A549 (cell line): ENCODE measurements around the gene LGR4. TPM values are rescaled to one million over a fixed set of nuclear protein-coding genes. Genes with fewer than 3 reads are reported as not detected.

ENCODE experiments used
- ATAC-seq, 2 experiments: fragments of 200-7000 bp in 1 of 2; fragments of >200 bp in 1 of 2; cut with Nextera tagmentation in 1 of 2; cut with Tn5 transposase in 1 of 2; 3 replicates each; pipeline versions ENCODE4 v1.8.0 to v1.9.1; 2018 to 2020; ENCODE audit warnings: mild to moderate bottlenecking in 1 of 2, moderate library complexity in 1 of 2
- CTCF ChIA-PET: fragments of 300-600 bp; sonication (Branson Sonifier 250); formaldehyde crosslinking; extraction: SDS; loops from one replicate; lab custom pipeline; 2021; ENCODE audit warnings: antibody characterized with exemption, inconsistent platforms; lab: Yijun Ruan, JAX
- POLR2A ChIA-PET: fragments of 350-600 bp; formaldehyde crosslinking; extraction: SDS; loops from one replicate; lab custom pipeline; 2021; ENCODE audit warnings: antibody characterized with exemption, inconsistent platforms; lab: Yijun Ruan, JAX
- DNase-seq, 2 experiments: peaks; one replicate each; pipeline versions ENCODE4 v3.0.0 to v3.0.0-alpha.2; 2011 to 2016; ENCODE audit warnings: low read depth in 1 of 2, low spot score in 1 of 2
- FAIRE-seq: peaks from 2 replicates; lab custom pipeline; 2011; peaks lifted over from hg19 to GRCh38; lab: Jason Lieb, UNC
- H3K27ac ChIP-seq, 2 experiments: fragments of >200 bp; sonication (Bioruptor Twin); formaldehyde crosslinking; 3 replicates each; pipeline ENCODE4 v1.5.1; 2016 to 2017
- H3K4me1 ChIP-seq: fragments of >200 bp; sonication (Bioruptor Twin); formaldehyde crosslinking; 3 replicates; pipeline ENCODE4 v1.6.1; 2016
- H3K4me2 ChIP-seq: fragments of >200 bp; sonication (Bioruptor Twin); formaldehyde crosslinking; 3 replicates; pipeline ENCODE4 v1.6.1; 2016
- H3K4me3 ChIP-seq: fragments of >200 bp; sonication (Bioruptor Twin); formaldehyde crosslinking; 3 replicates; pipeline ENCODE4 v1.5.1; 2016
- H3K9me3 ChIP-seq: fragments of >200 bp; sonication (Bioruptor Twin); formaldehyde crosslinking; 3 replicates; pipeline ENCODE4 v1.6.1; 2016
- BCL3 ChIP-seq: fragments of >200 bp; sonication (Bioruptor Twin); formaldehyde crosslinking; IDR thresholded peaks from 3 replicates; pipeline ENCODE4 v1.6.1; 2016
- CHD2 ChIP-seq: fragments of 150-350 bp; IDR thresholded peaks from 2 replicates; pipeline ENCODE4 v1.6.1; 2014; ENCODE audit warnings: low read length; ENCODE audit not compliant: partially characterized antibody
- CTCF ChIP-seq: fragments of >200 bp; sonication (Bioruptor Twin); formaldehyde crosslinking; IDR thresholded peaks from 3 replicates; pipeline ENCODE4 v1.5.1; 2016
- EP300 ChIP-seq, 2 experiments: fragments of >200 bp; sonication (Bioruptor Twin); formaldehyde crosslinking; IDR thresholded peaks; 2 replicates in 1 of 2; 3 replicates in 1 of 2; pipeline ENCODE4 v1.6.1; 2016 to 2017
- FOSL2 ChIP-seq, 2 experiments: fragments of 450-650 bp in 1 of 2; fragments of >200 bp in 1 of 2; sonication (Bioruptor Twin) in 1 of 2; formaldehyde crosslinking; IDR thresholded peaks; 2 replicates each; pipeline versions ENCODE4 v1.5.0 to v1.6.1; 2016 to 2020; ENCODE audit warnings: mild to moderate bottlenecking in 1 of 2, moderate library complexity in 1 of 2
- FOXS1 ChIP-seq: fragments of 250-450 bp; sonication (Bioruptor Pico); IDR thresholded peaks from 2 replicates; pipeline ENCODE4 v1.5.0; 2020; ENCODE audit warnings: mild to moderate bottlenecking, moderate library complexity
- HEYL ChIP-seq: fragments of 250-450 bp; sonication (Bioruptor Pico); IDR thresholded peaks from 2 replicates; pipeline ENCODE4 v1.8.0; 2021; ENCODE audit warnings: mild to moderate bottlenecking, moderate library complexity
- HMGXB4 ChIP-seq: fragments of 250-450 bp; sonication (Bioruptor Pico); IDR thresholded peaks from 2 replicates; pipeline ENCODE4 v1.5.0; 2021; ENCODE audit warnings: mild to moderate bottlenecking, moderate library complexity, borderline replicate concordance
- KDM1A ChIP-seq: fragments of 200-600 bp; sonication (generic); IDR thresholded peaks from 2 replicates; pipeline ENCODE4 v1.6.1; 2016; ENCODE audit warnings: low read depth, mild to moderate bottlenecking
- KDM5A ChIP-seq: fragments of 200-600 bp; sonication (generic); IDR thresholded peaks from 2 replicates; pipeline ENCODE4 v1.6.1; 2016; ENCODE audit warnings: antibody characterized with exemption, mild to moderate bottlenecking
- NFE2L2 ChIP-seq: fragments of 150-350 bp; conservative IDR thresholded peaks from 2 replicates; pipeline ENCODE4 v1.6.1; 2014; ENCODE audit warnings: low read length
- RCOR1 ChIP-seq: fragments of 150-350 bp; IDR thresholded peaks from 2 replicates; pipeline ENCODE4 v1.6.1; 2014; ENCODE audit warnings: antibody characterized with exemption, low read length, low read depth
- REST ChIP-seq: fragments of 200-600 bp; sonication (generic); IDR thresholded peaks from 2 replicates; pipeline ENCODE4 v1.6.1; 2016; ENCODE audit warnings: antibody characterized with exemption, mild to moderate bottlenecking, moderate library complexity
- RFX5 ChIP-seq: fragments of 450-650 bp; IDR thresholded peaks from 2 replicates; pipeline ENCODE4 v1.7.1; 2014; ENCODE audit warnings: antibody characterized with exemption, mild to moderate bottlenecking, moderate library complexity
- SREBF2 ChIP-seq: fragments of 450-650 bp; IDR thresholded peaks from 2 replicates; pipeline ENCODE4 v1.6.1; 2014; ENCODE audit warnings: mild to moderate bottlenecking, moderate library complexity
- ZC3H11A ChIP-seq: fragments of 450-650 bp; IDR thresholded peaks from 2 replicates; pipeline ENCODE4 v1.6.1; 2014; ENCODE audit warnings: antibody characterized with exemption, mild to moderate bottlenecking
- ZFP36 ChIP-seq: fragments of 450-650 bp; IDR thresholded peaks from 2 replicates; pipeline ENCODE4 v1.6.1; 2014; ENCODE audit warnings: borderline replicate concordance; ENCODE audit not compliant: partially characterized antibody
- ZNF302 ChIP-seq: fragments of 250-450 bp; sonication (Bioruptor Pico); IDR thresholded peaks from 2 replicates; pipeline ENCODE4 v1.9.0; 2021; ENCODE audit warnings: inconsistent platforms, mild to moderate bottlenecking, moderate library complexity
- WGBS: methylation state at CpG from one replicate; pipeline ENCODE4 v1.1.6; 2017; ENCODE audit errors: missing lambda C conversion rate; 5-methylcytosine and 5-hydroxymethylcytosine counted together
- polyA plus RNA-seq, 4 experiments: library from polyadenylated mRNA; depleted of rRNA in 3 of 4; stranded (reverse); fragments of >200 nt; fragmentation: RNase III in 1 of 4; extraction: RNeasy Plus Mini Kit Qiagen cat#74134 plus additional on column Dnase treatment in 1 of 4; gene quantifications; 2 replicates in 3 of 4; 3 replicates in 1 of 4; pipeline ENCODE4 v1.2.3, GENCODE V29; 2011 to 2017
- TF ChIP-seq, protein P1 (sequence below): IDR thresholded peaks from 2 replicates; pipeline ENCODE4 v1.6.1; 2012

The LGR4 gene
- polyA plus RNA-seq, 2 of the 4 experiments (the other 2 are of a cell fraction), result 41.2 to 130 TPM

DNA sequence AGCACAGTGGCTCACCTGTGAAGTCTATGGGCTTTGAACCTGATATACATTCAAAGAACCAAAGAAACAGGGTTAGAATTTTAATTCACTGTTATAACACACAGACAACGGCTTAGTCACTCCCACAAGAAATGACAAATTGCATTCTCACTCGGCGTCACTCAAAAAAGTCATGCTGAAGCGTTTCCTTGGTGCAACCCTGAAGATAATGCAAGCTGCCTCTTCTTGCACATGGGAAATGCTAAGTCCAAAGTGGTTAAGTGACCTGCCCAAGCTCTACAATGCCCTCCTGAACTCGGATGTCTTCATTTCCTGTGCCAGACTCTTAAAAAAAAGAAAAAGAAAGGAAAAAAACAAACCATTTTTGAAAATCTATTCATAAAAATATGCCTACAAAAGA lies 10.0 kb downstream of the LGR4 start:
- peak overlapping the region; percentile 79 for H3K4me2 ChIP-seq
- peak overlapping the region; percentile 85 to 98 for H3K27ac ChIP-seq
- WGBS, result 33% methylated on average over 5 of the region's 5 CpGs
- DNase-seq (peak in 1 of 2 experiments; percentile 45), ATAC-seq (no peak), FAIRE-seq (no peak)
- ChIA-PET POLR2A (no interaction called here), CTCF (interaction anchor here (1.0 to 1.2 kb wide), 3 partner anchors 36 to 279 kb away, joined by 3 read pairs; no protein-coding TSS in a partner anchor)
- TF ChIP-seq HEYL (CRISPR knock-in tag) (no peak), ZNF302 (CRISPR knock-in tag) (no peak), CTCF (no peak), EP300 (IDR thresholded peaks at IDR 0.05) (no peak), REST (no peak)
- TF ChIP-seq, protein P1, sequence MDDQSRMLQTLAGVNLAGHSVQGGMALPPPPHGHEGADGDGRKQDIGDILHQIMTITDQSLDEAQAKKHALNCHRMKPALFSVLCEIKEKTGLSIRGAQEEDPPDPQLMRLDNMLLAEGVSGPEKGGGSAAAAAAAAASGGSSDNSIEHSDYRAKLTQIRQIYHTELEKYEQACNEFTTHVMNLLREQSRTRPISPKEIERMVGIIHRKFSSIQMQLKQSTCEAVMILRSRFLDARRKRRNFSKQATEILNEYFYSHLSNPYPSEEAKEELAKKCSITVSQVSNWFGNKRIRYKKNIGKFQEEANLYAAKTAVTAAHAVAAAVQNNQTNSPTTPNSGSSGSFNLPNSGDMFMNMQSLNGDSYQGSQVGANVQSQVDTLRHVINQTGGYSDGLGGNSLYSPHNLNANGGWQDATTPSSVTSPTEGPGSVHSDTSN, result no peak
- H3K4me3 ChIP-seq, result no peak overlapping the region
- H3K4me1 ChIP-seq, result peaks cover 100% of the 10 kb centered on the region
- no peaks in the 10 kb centered on the region for H3K9me3 ChIP-seq

DNA sequence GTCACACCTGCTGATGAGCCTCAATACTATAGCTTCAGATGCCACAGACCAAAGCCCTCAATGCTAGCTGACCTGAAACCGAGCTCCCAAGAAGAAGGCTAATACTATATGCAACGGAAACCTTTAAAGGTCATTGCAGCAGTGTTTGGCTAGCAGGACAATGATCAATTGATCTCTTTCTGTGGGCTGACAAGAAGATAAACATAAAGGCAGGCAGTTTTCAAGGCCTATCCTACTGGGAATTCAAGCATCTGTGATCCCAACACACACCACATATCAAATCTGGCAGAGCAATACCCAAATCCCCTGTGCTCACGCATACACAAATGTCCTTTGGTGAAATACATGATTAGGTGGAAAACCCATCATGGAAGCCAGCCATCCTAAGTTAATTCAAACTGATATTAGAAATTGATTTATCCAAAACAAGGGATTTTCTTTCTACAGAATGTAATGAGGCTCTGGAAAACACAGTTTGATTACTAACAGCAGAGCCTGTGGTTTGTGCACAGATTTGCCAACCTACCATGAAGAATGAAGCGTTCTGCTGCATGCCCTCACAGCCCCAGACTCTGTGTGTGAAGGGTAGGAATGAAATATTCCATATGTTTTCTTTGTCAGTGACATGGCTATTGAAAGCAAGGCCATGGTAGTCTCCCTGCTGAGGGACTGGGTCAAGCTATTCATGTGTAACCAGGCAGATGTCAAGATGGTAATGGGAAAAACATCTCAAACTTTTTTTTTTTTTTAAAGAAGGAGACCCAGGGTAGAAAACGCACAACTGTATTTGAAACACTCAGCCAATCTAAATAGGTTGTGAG lies 12.2 kb downstream of the LGR4 start:
- H3K27ac ChIP-seq, result peak overlapping the region; percentile 81 to 85; a peak in 5 of 6 replicates
- no peak for ATAC-seq
- no peak overlapping the region for H3K4me3 ChIP-seq
- no peak for TF ChIP-seq ZC3H11A
- ChIA-PET POLR2A (interaction anchor here (0.7 kb wide), 1 partner anchor 65 kb away, joined by 5 read pairs; no protein-coding TSS in a partner anchor), CTCF (interaction anchor here (0.7 to 1.5 kb wide), 3 partner anchors 10 to 1616 kb away, joined by 3 read pairs; no protein-coding TSS in a partner anchor)
- DNase-seq, result no peak
- H3K9me3 ChIP-seq, result no peaks in the 10 kb centered on the region
- H3K4me1 ChIP-seq, result peaks cover 100% of the 10 kb centered on the region
- WGBS, result 73% methylated on average over 5 of the region's 5 CpGs
- H3K4me2 ChIP-seq, result peak overlapping the region; percentile 87; the same call in 2 of the 3 replicates
- no peak for FAIRE-seq

GRCh38 chr11:27459191-27459590 lies 13.4 kb downstream of the LGR4 start:
- H3K27ac ChIP-seq, result peak overlapping the region; percentile 81 to 85
- ATAC-seq (peak; percentile 28 to 37; a peak in 3 of 6 replicates), DNase-seq (peak in 1 of 2 experiments; percentile 84), FAIRE-seq (peak; percentile 63)
- H3K4me3 ChIP-seq, result no peak overlapping the region
- CTCF ChIA-PET, result interaction anchor here (1.1 to 1.5 kb wide), 3 partner anchors 11 to 26 kb away, joined by 3 to 5 read pairs (median 3); no protein-coding TSS in a partner anchor
- WGBS, result 12% methylated on average over 6 of the region's 6 CpGs
- H3K4me2 ChIP-seq, result peak overlapping the region; percentile 87
- POLR2A ChIA-PET, result no interaction called here
- H3K9me3 ChIP-seq, result no peaks in the 10 kb centered on the region
- peaks cover 100% of the 10 kb centered on the region for H3K4me1 ChIP-seq
- TF ChIP-seq NFE2L2 (no peak), KDM5A (no peak), BCL3 (no peak), RCOR1 (no peak), CHD2 (no peak), FOXS1 (CRISPR knock-in tag) (peak; percentile 33; the same call in 1 of the 2 replicates), HMGXB4 (CRISPR knock-in tag) (no peak), KDM1A (no peak), RFX5 (no peak), SREBF2 (no peak), ZFP36 (no peak), FOSL2 (IDR thresholded peaks at IDR 0.05) (no peak), FOSL2 (CRISPR knock-in tag; IDR thresholded peaks at IDR 0.05) (0 out of 2 replicates have a peak, but pooled peaks have one; percentile 7)
- TF ChIP-seq, protein P1, result 0 out of 2 replicates have a peak, but pooled peaks have one; percentile 55
